ENCODE results near the gene SEC24D. TPM values are rescaled to one million over a fixed set of nuclear protein-coding genes. Genes with fewer than 3 reads are reported as not detected.
A peak's percentile ranks its signal among the peaks of the same experiment; 100 is the strongest.

Gene SEC24D
- total and polyA plus RNA-seq, 2 donors = 28.9 to 148 TPM

GRCh38 chr4:118834070-118834469 lies 1.9 kb downstream of the SEC24D start:
- H3K4me3 ChIP-seq (ENCODE audit: low read depth, low read length) = peak overlapping the region; percentile 8
- no peaks in the 10 kb centered on the region for H3K4me1 ChIP-seq (ENCODE audit: insufficient read depth)
- H3K27ac ChIP-seq (ENCODE audit: low read depth) = no peak overlapping the region
- WGBS = 47% methylated on average over 4 of the region's 4 CpGs
- H3K36me3 ChIP-seq (ENCODE audit: insufficient read depth) = no peaks in the 10 kb centered on the region
- DNase-seq (ENCODE audit: extremely low spot score) = no peak

- 70% methylated on average over 5 of the region's 5 CpGs for WGBS
- Histone ChIP-seq H3K36me3 (ENCODE audit: insufficient read depth) (no peaks in the 10 kb centered on the region), H3K27ac (ENCODE audit: low read depth) (no peak overlapping the region), H3K4me3 (ENCODE audit: low read depth, low read length) (no peak overlapping the region), H3K4me1 (ENCODE audit: insufficient read depth) (no peaks in the 10 kb centered on the region)
- no peak for DNase-seq (ENCODE audit: extremely low spot score)
These were observed 2.6 kb downstream of the SEC24D start for GRCh38 chr4:118833192-118833820.

- 94% methylated on average over 2 of the region's 2 CpGs for WGBS
These were observed 6.8 kb downstream of the SEC24D start for GRCh38 chr4:118829107-118829506.

GRCh38 chr4:118826723-118827444 lies 9.0 kb downstream of the SEC24D start:
- Histone ChIP-seq H3K27ac (ENCODE audit: low read depth) (peak overlapping the region; percentile 10), H3K36me3 (ENCODE audit: insufficient read depth) (no peaks in the 10 kb centered on the region), H3K4me1 (ENCODE audit: insufficient read depth) (peaks cover 2% of the 10 kb centered on the region), H3K4me3 (ENCODE audit: low read depth, low read length) (no peak overlapping the region)
- no peak for DNase-seq (ENCODE audit: extremely low spot score)
- WGBS = 37% methylated on average over 2 of the region's 2 CpGs

More at GRCh38 chr4:118829107-118829506, 6.8 kb downstream of the SEC24D start:
- no peak overlapping the region for H3K27ac ChIP-seq (ENCODE audit: low read depth)
- no peak for DNase-seq (ENCODE audit: extremely low spot score)
- H3K4me3 ChIP-seq (ENCODE audit: low read depth, low read length) = no peak overlapping the region
- H3K36me3 ChIP-seq (ENCODE audit: insufficient read depth) = no peaks in the 10 kb centered on the region
- H3K4me1 ChIP-seq (ENCODE audit: insufficient read depth) = no peaks in the 10 kb centered on the region

GRCh38 chr4:118825799-118826198 lies 10.1 kb downstream of the SEC24D start:
- no peak overlapping the region for H3K27ac ChIP-seq (ENCODE audit: low read depth)
- WGBS = 69% methylated on average over 3 of the region's 3 CpGs
- H3K4me3 ChIP-seq (ENCODE audit: low read depth, low read length) = no peak overlapping the region
- no peak for DNase-seq (ENCODE audit: extremely low spot score)
- H3K4me1 ChIP-seq (ENCODE audit: insufficient read depth) = peaks cover 2% of the 10 kb centered on the region
- H3K36me3 ChIP-seq (ENCODE audit: insufficient read depth) = no peaks in the 10 kb centered on the region

GRCh38 chr4:118824141-118824540 lies 11.8 kb downstream of the SEC24D start:
- no peak overlapping the region for H3K27ac ChIP-seq (ENCODE audit: low read depth)
- H3K4me3 ChIP-seq (ENCODE audit: low read depth, low read length) = no peak overlapping the region
- 75% methylated on average over 5 of the region's 5 CpGs for WGBS
- no peaks in the 10 kb centered on the region for H3K36me3 ChIP-seq (ENCODE audit: insufficient read depth)
- DNase-seq (ENCODE audit: extremely low spot score) = no peak
- H3K4me1 ChIP-seq (ENCODE audit: insufficient read depth) = peaks cover 2% of the 10 kb centered on the region

- no peak overlapping the region for H3K27ac ChIP-seq (ENCODE audit: low read depth)
- 35% methylated on average over 2 of the region's 2 CpGs for WGBS
These were observed 12.5 kb downstream of the SEC24D start for GRCh38 chr4:118823471-118823870.

GRCh38 chr4:118821590-118822293 lies 14.2 kb downstream of the SEC24D start:
- no peaks in the 10 kb centered on the region for H3K36me3 ChIP-seq (ENCODE audit: insufficient read depth)
- WGBS = 80% methylated on average over 5 of the region's 5 CpGs
- no peak for DNase-seq (ENCODE audit: extremely low spot score)

More at GRCh38 chr4:118823471-118823870, 12.5 kb downstream of the SEC24D start:
- Histone ChIP-seq H3K36me3 (ENCODE audit: insufficient read depth) (no peaks in the 10 kb centered on the region), H3K4me1 (ENCODE audit: insufficient read depth) (peaks cover 2% of the 10 kb centered on the region), H3K4me3 (ENCODE audit: low read depth, low read length) (no peak overlapping the region)
- DNase-seq (ENCODE audit: extremely low spot score) = no peak

GRCh38 chr4:118817178-118817930 lies 18.6 kb downstream of the SEC24D start:
- 92% methylated on average over 4 of the region's 4 CpGs for WGBS

More at GRCh38 chr4:118821590-118822293, 14.2 kb downstream of the SEC24D start:
- no peak overlapping the region for H3K27ac ChIP-seq (ENCODE audit: low read depth)
- H3K4me3 ChIP-seq (ENCODE audit: low read depth, low read length) = no peak overlapping the region
- H3K4me1 ChIP-seq (ENCODE audit: insufficient read depth) = peaks cover 2% of the 10 kb centered on the region

GRCh38 chr4:118816538-118817177 lies 19.3 kb downstream of the SEC24D start:
- 0% methylated on average over 1 of the region's 1 CpG for WGBS
- Histone ChIP-seq H3K4me1 (ENCODE audit: insufficient read depth) (no peaks in the 10 kb centered on the region), H3K4me3 (ENCODE audit: low read depth, low read length) (no peak overlapping the region), H3K27ac (ENCODE audit: low read depth) (no peak overlapping the region), H3K36me3 (ENCODE audit: insufficient read depth) (peaks cover 5% of the 10 kb centered on the region)
- no peak for DNase-seq (ENCODE audit: extremely low spot score)

More at GRCh38 chr4:118817178-118817930, 18.6 kb downstream of the SEC24D start:
- no peaks in the 10 kb centered on the region for H3K4me1 ChIP-seq (ENCODE audit: insufficient read depth)
- H3K27ac ChIP-seq (ENCODE audit: low read depth) = no peak overlapping the region
- peaks cover 5% of the 10 kb centered on the region for H3K36me3 ChIP-seq (ENCODE audit: insufficient read depth)
- H3K4me3 ChIP-seq (ENCODE audit: low read depth, low read length) = no peak overlapping the region
- no peak for DNase-seq (ENCODE audit: extremely low spot score)

- Histone ChIP-seq H3K27ac (ENCODE audit: low read depth) (no peak overlapping the region), H3K36me3 (ENCODE audit: insufficient read depth) (peaks cover 5% of the 10 kb centered on the region), H3K4me3 (ENCODE audit: low read depth, low read length) (no peak overlapping the region), H3K4me1 (ENCODE audit: insufficient read depth) (no peaks in the 10 kb centered on the region)
- DNase-seq (ENCODE audit: extremely low spot score) = no peak
- 95% methylated on average over 3 of the region's 3 CpGs for WGBS
These were observed 21.0 kb downstream of the SEC24D start for GRCh38 chr4:118814891-118815290.

- Histone ChIP-seq H3K27ac (ENCODE audit: low read depth) (no peak overlapping the region), H3K36me3 (ENCODE audit: insufficient read depth) (peaks cover 5% of the 10 kb centered on the region), H3K4me3 (ENCODE audit: low read depth, low read length) (no peak overlapping the region), H3K4me1 (ENCODE audit: insufficient read depth) (no peaks in the 10 kb centered on the region)
- DNase-seq (ENCODE audit: extremely low spot score) = no peak
- 81% methylated on average over 4 of the region's 4 CpGs for WGBS
These were observed 21.9 kb downstream of the SEC24D start for GRCh38 chr4:118814058-118814457.

- H3K36me3 ChIP-seq (ENCODE audit: insufficient read depth) = peaks cover 5% of the 10 kb centered on the region
These were observed 22.4 kb downstream of the SEC24D start for GRCh38 chr4:118813561-118813960.

More at GRCh38 chr4:118813561-118813960, 22.4 kb downstream of the SEC24D start:
- 92% methylated on average over 3 of the region's 3 CpGs for WGBS
- no peak overlapping the region for H3K27ac ChIP-seq (ENCODE audit: low read depth)
- no peak for DNase-seq (ENCODE audit: extremely low spot score)
- H3K4me3 ChIP-seq (ENCODE audit: low read depth, low read length) = no peak overlapping the region
- H3K4me1 ChIP-seq (ENCODE audit: insufficient read depth) = no peaks in the 10 kb centered on the region
